GM18909 (cell line): ENCODE measurements around the gene GATD1.

ENCODE experiments used
- ATAC-seq: cut with Tn5 transposase; IDR thresholded peaks from one replicate; pipeline ENCODE4 v1.9.1; 2021; ENCODE audit warnings: mild to moderate bottlenecking; ENCODE audit not compliant: unreplicated experiment, poor library complexity

The GATD1 gene

GRCh38 chr11:796565-797295 lies 19.4 kb upstream of the GATD1 start:
- ATAC-seq: no peak

- no peak for ATAC-seq
These were observed 18.6 kb upstream of the GATD1 start for GRCh38 chr11:795634-796564.

DNA sequence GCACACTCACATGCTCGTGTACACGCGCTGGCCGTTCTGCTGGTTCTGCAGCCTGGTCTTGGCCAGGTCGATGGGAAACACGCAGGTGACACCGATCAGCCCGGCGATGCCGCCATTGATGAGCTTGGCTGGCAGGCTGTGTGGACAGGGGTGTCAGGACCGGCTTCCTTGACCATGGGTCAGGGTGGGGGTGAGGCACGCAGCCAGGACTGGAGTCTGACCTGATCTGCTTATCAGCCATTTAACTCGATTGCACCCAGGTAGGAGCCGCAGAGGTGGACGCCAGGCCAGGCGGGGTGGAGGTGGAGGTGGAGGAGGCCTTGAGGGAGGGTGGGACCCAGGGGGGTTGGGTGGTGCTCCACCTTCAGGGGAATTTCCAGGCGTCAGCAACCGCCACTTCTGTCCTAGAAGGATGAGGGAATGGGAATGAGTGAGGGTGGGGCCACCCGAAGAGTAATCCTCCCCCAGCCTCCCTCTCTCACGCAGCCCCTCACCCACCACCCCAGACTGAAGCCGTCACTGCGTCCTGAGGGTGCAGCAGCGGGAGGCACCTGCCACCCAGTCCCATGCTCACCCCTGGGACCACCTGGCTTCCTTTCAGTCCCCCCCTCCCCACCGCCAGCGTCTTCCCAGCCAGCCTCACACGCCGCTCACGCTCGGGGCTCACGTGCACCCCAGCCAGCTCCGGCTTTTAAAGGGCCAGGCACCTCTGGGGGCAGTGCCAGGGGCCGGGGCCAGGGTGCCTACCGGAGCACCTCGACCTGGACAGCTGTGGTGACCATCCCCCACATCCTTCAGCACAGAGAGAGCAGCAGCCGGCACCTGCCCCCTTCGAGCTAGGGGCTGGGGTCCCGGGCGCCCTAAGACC lies 17.7 kb upstream of the GATD1 start:
- ATAC-seq: no peak

DNA sequence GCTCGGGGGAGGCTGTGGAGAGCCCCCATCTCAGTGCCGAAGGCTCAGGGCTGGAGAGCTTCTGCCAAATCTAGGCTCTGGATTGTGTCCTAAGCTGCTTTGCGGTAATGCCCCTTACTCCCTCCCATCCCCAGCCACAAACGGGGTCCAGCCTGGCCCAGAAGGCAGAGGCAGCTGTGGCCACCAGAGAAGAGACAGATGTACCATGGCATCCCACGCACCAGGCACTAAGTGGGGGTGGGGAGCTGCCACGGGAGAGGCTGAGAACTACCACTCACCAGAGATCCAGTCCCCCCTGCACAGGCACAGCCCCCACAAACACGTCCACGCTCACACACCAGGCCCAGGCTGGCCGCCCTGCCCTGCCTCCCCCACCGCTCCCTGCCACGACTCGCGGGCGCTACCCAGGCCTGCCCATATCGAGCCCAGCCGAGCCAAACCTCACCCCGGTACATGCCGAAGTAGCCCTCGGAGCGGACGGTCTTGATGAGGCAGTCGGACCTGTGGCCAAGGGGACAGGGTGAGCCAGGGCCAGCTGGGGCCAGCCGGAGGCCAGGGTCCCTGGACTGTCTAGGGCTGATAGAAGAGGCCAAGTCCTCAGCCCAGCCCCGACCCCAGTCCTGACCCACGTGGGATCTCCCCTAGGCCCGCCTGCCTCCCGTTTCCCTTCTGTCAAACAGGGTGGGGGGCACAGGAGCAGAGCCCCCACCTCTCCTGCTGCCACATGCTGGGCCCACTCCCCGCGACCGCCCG lies 16.9 kb upstream of the GATD1 start:
- ATAC-seq: no peak

- ATAC-seq: no peak
These were observed 16.3 kb upstream of the GATD1 start for GRCh38 chr11:793556-793955.

GRCh38 chr11:792873-793272 lies 15.6 kb upstream of the GATD1 start:
- no peak for ATAC-seq

DNA sequence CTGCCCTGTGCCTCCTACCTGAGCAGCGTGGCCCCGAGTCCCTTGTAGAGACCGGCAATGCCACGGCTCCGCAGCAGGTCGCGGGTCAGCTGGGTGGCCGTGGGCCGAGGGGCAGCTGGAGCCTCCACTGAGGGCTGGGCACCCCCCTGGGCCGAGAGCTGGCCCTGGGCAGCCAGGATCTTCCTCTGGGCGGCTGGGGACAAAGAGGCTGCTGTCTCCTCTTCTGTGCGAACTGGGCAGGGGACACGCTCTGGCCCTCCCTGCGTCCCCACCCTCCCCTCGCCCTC lies 15.2 kb upstream of the GATD1 start:
- ATAC-seq: no peak

- ATAC-seq: no peak
These were observed 14.6 kb upstream of the GATD1 start for GRCh38 chr11:791658-792534.

GRCh38 chr11:790721-791564 lies 13.7 kb upstream of the GATD1 start:
- ATAC-seq: no peak

GRCh38 chr11:789943-790342 lies 12.7 kb upstream of the GATD1 start, which contains the start of gene CEND1:
TSS of gene CEND1 (minus strand) at chr11:790090. CDS start at chr11:788576, 1,514 bp downstream.
- no peak for ATAC-seq

GRCh38 chr11:788953-789940 lies 12.0 kb upstream of the GATD1 start:
- no peak for ATAC-seq

GRCh38 chr11:788009-788640 lies 10.8 kb upstream of the GATD1 start:
- ATAC-seq: no peak

DNA sequence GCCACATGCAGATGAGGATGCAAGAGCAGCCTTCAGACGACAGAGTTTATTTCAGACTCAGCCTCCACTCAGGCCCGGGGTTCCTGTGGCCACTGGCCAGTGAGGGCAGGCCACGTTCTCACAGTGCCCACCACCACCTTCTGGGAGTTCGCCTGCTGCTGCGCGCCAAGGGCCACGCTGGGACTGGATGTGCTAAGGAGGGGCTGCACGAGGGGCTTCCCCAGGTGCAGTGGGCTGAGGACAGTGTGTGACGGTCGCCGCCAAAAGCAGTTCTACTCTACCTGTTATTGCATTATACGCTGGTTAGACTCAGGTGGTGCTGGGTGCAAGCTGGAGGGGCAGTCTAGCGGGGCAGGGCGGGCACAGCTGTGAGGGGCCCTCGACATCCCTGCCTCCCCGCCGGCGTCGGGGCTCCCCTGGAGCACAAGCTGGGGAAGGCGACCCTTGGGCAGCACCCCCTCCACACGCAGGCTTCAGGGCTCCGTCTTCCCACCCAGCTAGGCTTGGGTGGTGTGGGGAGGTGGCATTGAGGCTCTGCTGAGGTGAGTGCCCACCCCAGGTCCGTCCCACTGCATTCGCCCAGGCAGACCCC lies 9.9 kb upstream of the GATD1 start:
- no peak for ATAC-seq

- no peak for ATAC-seq
These were observed 9.2 kb upstream of the GATD1 start for GRCh38 chr11:786235-787083.

- ATAC-seq: no peak
These were observed 6.3 kb upstream of the GATD1 start for GRCh38 chr11:783581-784015.
